Left cardiac atrium (tissue), 4 donors: ENCODE data around the gene SKAP1. TPM values are rescaled to one million over a fixed set of nuclear protein-coding genes. Genes with fewer than 3 reads are reported as not detected.
A peak's percentile ranks its signal among the peaks of the same experiment; 100 is the strongest.

Experiments used
- ATAC-seq, 2 donors: fragments of 200-7000 bp; cut with Tn5 transposase; one replicate each; pipeline ENCODE4 v1.9.1; 2020; ENCODE audit warnings: mild to moderate bottlenecking in 2 of 2, moderate library complexity in 2 of 2
- DNase-seq: peaks from one replicate; pipeline ENCODE4 v3.0.0-alpha.2; 2020
- intact Hi-C, 2 donors: fragments of 100-400 bp; cut with DNase I; formaldehyde crosslinking; loops; one replicate each; pipeline versions ENCODE4 v1.14.1 to v1.15.1; 2022 to 2023
- total RNA-seq, 2 donors: library from RNA; stranded (reverse); fragmentation: NEBNext Ultra II Directional; extraction: Animal tissue kit (Norgen Biotek cat#: 25700); gene quantifications; one replicate each; pipeline ENCODE4 v1.2.1, GENCODE V29; 2021
- donor health status: DM: no; HTN: yes; CAD: no.
- donor health status: DM: no; HTN: yes; CAD: no; lungs with severe emphysema.
- donor health status: DM: yes; HTN: yes; CAD: no.
- donor health status: Dilated cardiomyopathy.

The SKAP1 gene
- total RNA-seq, 2 donors from 2014 or later = 0.31 to 0.88 TPM

GRCh38 chr17:48122665-48123045 is 307.4 kb downstream of the SKAP1 start:
- ATAC-seq (no peak), DNase-seq (no peak)
- intact Hi-C loops = no loop called here

DNA sequence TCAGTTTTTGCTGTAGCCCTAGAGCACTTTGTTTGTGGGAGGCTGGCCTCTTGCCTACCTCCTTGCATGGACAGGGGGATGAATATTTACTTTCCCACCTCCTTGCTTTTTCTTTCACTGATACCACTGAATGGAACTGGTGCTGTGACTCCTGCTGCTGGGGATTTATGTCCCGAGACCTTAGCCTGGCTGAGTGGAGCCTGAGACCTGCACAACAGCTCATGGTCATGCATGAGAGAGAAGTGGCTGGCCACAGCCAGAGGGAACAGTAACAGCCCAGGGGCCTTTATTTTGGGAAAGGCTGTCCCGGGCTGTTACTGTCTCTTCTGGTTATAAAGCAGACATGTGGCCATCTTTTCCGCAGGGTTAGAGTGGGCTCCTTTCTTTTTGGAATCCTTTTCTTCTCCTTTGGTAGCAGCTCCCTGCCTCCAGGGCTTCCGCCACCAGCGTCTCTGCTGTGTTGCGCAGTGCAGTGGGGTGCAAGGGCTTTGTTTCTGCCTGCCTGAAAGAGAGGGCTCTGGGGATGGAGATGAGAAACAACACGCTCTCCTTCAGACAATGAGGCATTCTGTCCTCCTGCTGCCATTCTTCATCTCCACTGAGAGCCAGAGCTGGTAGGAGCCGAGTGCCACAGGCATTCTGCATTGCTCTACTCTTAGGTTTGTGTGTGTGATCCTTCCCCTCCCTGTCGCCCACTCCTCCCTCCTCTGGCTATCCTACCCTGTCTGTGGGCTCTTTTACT is 307.9 kb downstream of the SKAP1 start:
- DNase-seq (no peak), ATAC-seq (no peak)
- intact Hi-C loops = no loop called here

- ATAC-seq (peak in 1 of 2 donors; percentile 40), DNase-seq (no peak)
- intact Hi-C loops = no loop called here
These were observed 316.8 kb downstream of the SKAP1 start for GRCh38 chr17:48113201-48113676.

DNA sequence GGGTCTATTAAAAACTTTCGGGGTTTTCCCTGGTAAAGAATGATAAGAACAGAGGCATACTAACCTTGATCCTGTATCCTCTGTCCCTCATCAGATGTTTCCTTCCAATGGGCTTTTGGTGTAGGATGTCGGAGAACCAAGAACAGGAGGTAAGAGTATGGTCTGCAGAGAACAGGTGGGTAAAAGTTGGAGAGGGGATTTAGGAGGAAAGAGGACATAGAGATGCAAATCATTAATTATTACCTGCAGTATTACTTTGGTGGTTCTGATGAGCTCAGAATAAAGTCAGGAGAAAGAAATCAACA is 318.1 kb downstream of the SKAP1 start:
- ATAC-seq = no peak
- no peak for DNase-seq
- intact Hi-C loops = no loop called here

DNA sequence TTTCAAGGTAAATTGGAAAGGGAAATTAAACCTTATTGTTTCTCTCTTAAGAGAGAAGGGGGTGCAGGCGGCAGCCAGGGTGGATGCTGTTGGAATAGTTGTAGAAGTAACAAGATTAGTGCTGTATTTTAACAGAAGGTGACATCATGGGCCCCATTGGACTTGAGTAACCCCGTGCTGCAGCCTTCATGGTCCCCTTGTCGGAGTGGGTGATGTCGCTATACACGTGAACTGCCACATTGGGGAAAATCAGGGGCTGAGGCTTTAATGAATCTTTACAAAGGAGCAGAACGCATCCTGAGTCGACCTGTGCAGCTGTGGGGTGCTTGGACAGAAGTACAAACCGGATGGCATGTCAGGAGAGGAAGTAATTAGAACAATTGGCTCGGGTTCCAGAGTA is 319.3 kb downstream of the SKAP1 start:
- intact Hi-C loops = no loop called here
- DNase-seq = no peak
- ATAC-seq = no peak

- DNase-seq (peak; percentile 92), ATAC-seq (peak; percentile 98 to 99)
- intact Hi-C loops = no loop called here
These were observed 322.6 kb downstream of the SKAP1 start, which contains the start of gene SNX11 for GRCh38 chr17:48107137-48108055. Gene SNX11 (plus strand): TSS chr17:48107766. CDS start chr17:48112044, 4,278 bp downstream.

DNA sequence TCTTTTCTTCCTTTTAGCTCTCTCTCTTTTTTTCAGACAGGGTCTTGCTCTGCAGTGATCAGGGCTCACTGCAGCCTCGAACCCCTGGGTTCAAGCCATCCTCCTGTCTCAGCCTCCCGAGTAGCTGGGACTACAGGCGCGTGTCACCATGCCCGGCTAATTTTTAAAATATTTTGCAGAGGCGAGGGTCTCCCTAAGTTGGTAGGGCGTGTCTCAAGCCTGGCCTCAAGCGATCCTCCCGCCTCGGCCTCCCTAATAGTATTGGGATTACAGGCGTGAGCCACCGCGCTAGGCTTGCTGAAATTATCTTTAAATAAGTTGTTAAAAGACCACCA is 323.2 kb downstream of the SKAP1 start:
- DNase-seq = no peak
- no peak for ATAC-seq
- intact Hi-C loops = no loop called here

- ATAC-seq (no peak), DNase-seq (no peak)
- intact Hi-C loops = no loop called here
These were observed 325.6 kb downstream of the SKAP1 start for GRCh38 chr17:48104440-48104839.

- ATAC-seq (no peak), DNase-seq (no peak)
- intact Hi-C loops = no loop called here
These were observed 327.0 kb downstream of the SKAP1 start for GRCh38 chr17:48102798-48103715.

GRCh38 chr17:48102043-48102750 is 327.8 kb downstream of the SKAP1 start:
- intact Hi-C loops = no loop called here
- no peak for ATAC-seq
- DNase-seq = no peak

GRCh38 chr17:48101012-48101720 is 328.8 kb downstream of the SKAP1 start, which contains the start of gene CBX1:
Gene CBX1 (minus strand): TSS chr17:48101478. CDS start chr17:48077004, 24,474 bp downstream.
- intact Hi-C loops = no loop called here
- ATAC-seq = peak; percentile 99

DNA sequence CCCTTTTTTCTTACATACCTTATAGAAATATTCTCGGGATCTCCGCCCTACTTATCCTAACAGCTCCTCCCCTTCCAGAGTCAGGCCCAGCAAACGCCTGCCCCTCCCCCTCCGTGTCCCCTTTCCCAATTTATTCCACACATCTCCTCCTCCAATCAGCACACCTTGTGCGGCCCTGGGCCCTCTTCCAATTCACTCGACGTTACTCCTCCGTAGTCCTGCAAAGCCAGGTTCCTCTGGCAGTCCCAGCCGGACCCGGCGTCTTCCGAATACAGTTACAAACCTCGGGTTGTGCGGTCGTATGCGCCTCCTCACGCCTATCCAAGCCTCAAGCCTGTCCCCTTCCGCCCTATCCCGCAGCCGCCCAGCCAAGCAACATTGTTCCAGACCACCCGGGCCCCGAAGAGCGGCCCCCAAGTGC is 329.4 kb downstream of the SKAP1 start:
- DNase-seq (peak; percentile 67), ATAC-seq (peak; percentile 27 to 46)
- intact Hi-C loops = no loop called here

More at GRCh38 chr17:48101012-48101720, 328.8 kb downstream of the SKAP1 start, which contains the start of gene CBX1:
- DNase-seq = peak; percentile 95

GRCh38 chr17:48100160-48100559 is 329.9 kb downstream of the SKAP1 start:
- intact Hi-C loops = no loop called here
- no peak for ATAC-seq
- no peak for DNase-seq

- intact Hi-C loops = no loop called here
- ATAC-seq (no peak), DNase-seq (no peak)
These were observed 334.4 kb downstream of the SKAP1 start for GRCh38 chr17:48095611-48096010.

GRCh38 chr17:48093341-48094045 is 336.5 kb downstream of the SKAP1 start:
- no peak for DNase-seq
- intact Hi-C loops = no loop called here
- ATAC-seq = no peak

DNA sequence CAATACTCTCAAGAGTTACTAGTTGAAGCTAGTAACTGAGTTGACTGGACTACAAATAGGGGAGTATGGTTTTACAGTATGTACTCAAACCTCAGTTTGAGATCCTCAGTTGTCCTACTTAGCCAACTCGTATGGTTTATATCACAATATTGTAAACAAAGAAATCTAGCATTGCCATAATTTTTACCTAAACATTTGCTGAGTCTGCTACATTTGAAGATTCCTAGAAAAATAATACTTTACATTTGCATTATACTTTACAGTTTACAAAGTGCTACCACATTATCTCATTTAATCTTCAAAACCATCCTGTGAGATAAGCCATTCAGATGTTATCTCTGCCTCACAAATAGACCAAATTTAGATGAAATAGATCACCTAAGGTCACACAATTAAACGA is 345.1 kb downstream of the SKAP1 start:
- ATAC-seq (no peak), DNase-seq (no peak)
- intact Hi-C loops = no loop called here
